Measurements from ENCODE around the gene CHIT1.

Gene CHIT1

GRCh38 chr1:203217139-203217655 lies 12.3 kb downstream of the CHIT1 start:
- H3K27me3 ChIP-seq (ENCODE audit: low read depth) = peaks cover 20% of the 10 kb centered on the region; the same call in 1 of the 2 replicates
- no peak overlapping the region for H3K4me3 ChIP-seq
- no peaks in the 10 kb centered on the region for H3K4me1 ChIP-seq
- in situ Hi-C loops (cut with MboI; ENCODE audit: low sequenced_read_pairs) = loop anchor here (5.0 kb wide), 2 partner anchors 100 to 180 kb away; no protein-coding TSS in a partner anchor
- no peak for DNase-seq (ENCODE audit: low spot score in 2 of 2)
- no peaks in the 10 kb centered on the region for H3K36me3 ChIP-seq (replicated peaks)
- no peaks in the 10 kb centered on the region for H3K9me3 ChIP-seq

- Histone ChIP-seq H3K36me3 (replicated peaks) (no peaks in the 10 kb centered on the region), H3K27me3 (ENCODE audit: low read depth) (peaks cover 20% of the 10 kb centered on the region; the same call in 1 of the 2 replicates), H3K9me3 (no peaks in the 10 kb centered on the region), H3K4me3 (no peak overlapping the region), H3K4me1 (no peaks in the 10 kb centered on the region)
- in situ Hi-C loops (cut with MboI; ENCODE audit: low sequenced_read_pairs) = loop anchor here (5.0 kb wide), 2 partner anchors 99 to 179 kb away; no protein-coding TSS in a partner anchor
- peak; percentile 60 to 76 for DNase-seq (ENCODE audit: low spot score in 2 of 2)
Observed at GRCh38 chr1:203216274-203217138, 13.0 kb downstream of the CHIT1 start.

- H3K27me3 ChIP-seq (ENCODE audit: low read depth) = peaks cover 20% of the 10 kb centered on the region; the same call in 1 of the 2 replicates
- no peaks in the 10 kb centered on the region for H3K9me3 ChIP-seq
- H3K36me3 ChIP-seq (replicated peaks) = no peaks in the 10 kb centered on the region
- DNase-seq (ENCODE audit: low spot score in 2 of 2) = no peak
- no peak overlapping the region for H3K4me3 ChIP-seq
- in situ Hi-C loops (cut with MboI; ENCODE audit: low sequenced_read_pairs) = loop anchor here (5.0 kb wide), 2 partner anchors 98 to 178 kb away; no protein-coding TSS in a partner anchor
- no peaks in the 10 kb centered on the region for H3K4me1 ChIP-seq
Observed at GRCh38 chr1:203215573-203215972, 13.9 kb downstream of the CHIT1 start.

GRCh38 chr1:203214871-203215270 lies 14.6 kb downstream of the CHIT1 start:
- DNase-seq (ENCODE audit: low spot score in 2 of 2) = no peak
- H3K36me3 ChIP-seq (replicated peaks) = no peaks in the 10 kb centered on the region
- in situ Hi-C loops (cut with MboI; ENCODE audit: low sequenced_read_pairs) = loop anchor here (5.0 kb wide), 2 partner anchors 98 to 178 kb away; no protein-coding TSS in a partner anchor
- no peaks in the 10 kb centered on the region for H3K9me3 ChIP-seq
- peaks cover 20% of the 10 kb centered on the region; the same call in 1 of the 2 replicates for H3K27me3 ChIP-seq (ENCODE audit: low read depth)
- no peaks in the 10 kb centered on the region for H3K4me1 ChIP-seq
- no peak overlapping the region for H3K4me3 ChIP-seq

GRCh38 chr1:203213126-203213525 lies 16.3 kb downstream of the CHIT1 start:
- in situ Hi-C loops (cut with MboI; ENCODE audit: low sequenced_read_pairs) = no loop called here

GRCh38 chr1:203211812-203212211 lies 17.7 kb downstream of the CHIT1 start:
- H3K4me1 ChIP-seq = no peaks in the 10 kb centered on the region
- H3K36me3 ChIP-seq (replicated peaks) = no peaks in the 10 kb centered on the region
- no peak overlapping the region for H3K4me3 ChIP-seq
- H3K9me3 ChIP-seq = no peaks in the 10 kb centered on the region
- H3K27me3 ChIP-seq (ENCODE audit: low read depth) = peaks cover 2% of the 10 kb centered on the region; the same call in 1 of the 2 replicates
- in situ Hi-C loops (cut with MboI; ENCODE audit: low sequenced_read_pairs) = no loop called here
- DNase-seq (ENCODE audit: low spot score in 2 of 2) = no peak

More at GRCh38 chr1:203213126-203213525, 16.3 kb downstream of the CHIT1 start:
- H3K36me3 ChIP-seq (replicated peaks) = no peaks in the 10 kb centered on the region
- H3K4me3 ChIP-seq = no peak overlapping the region
- no peak for DNase-seq (ENCODE audit: low spot score in 2 of 2)
- no peaks in the 10 kb centered on the region for H3K4me1 ChIP-seq
- no peaks in the 10 kb centered on the region for H3K9me3 ChIP-seq
- H3K27me3 ChIP-seq (ENCODE audit: low read depth) = peaks cover 16% of the 10 kb centered on the region; the same call in 1 of the 2 replicates

- no peaks in the 10 kb centered on the region for H3K27me3 ChIP-seq (ENCODE audit: low read depth)
- no peak overlapping the region for H3K4me3 ChIP-seq
- H3K9me3 ChIP-seq = no peaks in the 10 kb centered on the region
- no peak for DNase-seq (ENCODE audit: low spot score in 2 of 2)
- in situ Hi-C loops (cut with MboI; ENCODE audit: low sequenced_read_pairs) = no loop called here
- no peaks in the 10 kb centered on the region for H3K36me3 ChIP-seq (replicated peaks)
- H3K4me1 ChIP-seq = no peaks in the 10 kb centered on the region
Observed at GRCh38 chr1:203210988-203211387, 18.5 kb downstream of the CHIT1 start.

GRCh38 chr1:203210350-203210749 lies 19.1 kb downstream of the CHIT1 start:
- DNase-seq (ENCODE audit: low spot score in 2 of 2) = no peak
- no peaks in the 10 kb centered on the region for H3K4me1 ChIP-seq
- H3K9me3 ChIP-seq = no peaks in the 10 kb centered on the region
- no peaks in the 10 kb centered on the region for H3K27me3 ChIP-seq (ENCODE audit: low read depth)
- in situ Hi-C loops (cut with MboI; ENCODE audit: low sequenced_read_pairs) = no loop called here
- no peaks in the 10 kb centered on the region for H3K36me3 ChIP-seq (replicated peaks)
- H3K4me3 ChIP-seq = no peak overlapping the region

GRCh38 chr1:203208181-203208580 lies 21.3 kb downstream of the CHIT1 start:
- no peaks in the 10 kb centered on the region for H3K36me3 ChIP-seq (replicated peaks)
- H3K4me1 ChIP-seq = no peaks in the 10 kb centered on the region
- DNase-seq (ENCODE audit: low spot score in 2 of 2) = no peak
- in situ Hi-C loops (cut with MboI; ENCODE audit: low sequenced_read_pairs) = no loop called here
- H3K9me3 ChIP-seq = no peaks in the 10 kb centered on the region
- H3K27me3 ChIP-seq (ENCODE audit: low read depth) = no peaks in the 10 kb centered on the region
- H3K4me3 ChIP-seq = no peak overlapping the region

GRCh38 chr1:203207751-203208150 lies 21.7 kb downstream of the CHIT1 start:
- no peak for DNase-seq (ENCODE audit: low spot score in 2 of 2)
- Histone ChIP-seq H3K36me3 (replicated peaks) (no peaks in the 10 kb centered on the region), H3K4me3 (no peak overlapping the region), H3K9me3 (no peaks in the 10 kb centered on the region), H3K27me3 (ENCODE audit: low read depth) (no peaks in the 10 kb centered on the region), H3K4me1 (no peaks in the 10 kb centered on the region)
- in situ Hi-C loops (cut with MboI; ENCODE audit: low sequenced_read_pairs) = no loop called here

GRCh38 chr1:203206129-203206687 lies 23.3 kb downstream of the CHIT1 start:
- in situ Hi-C loops (cut with MboI; ENCODE audit: low sequenced_read_pairs) = no loop called here
- Histone ChIP-seq H3K9me3 (no peaks in the 10 kb centered on the region), H3K27me3 (ENCODE audit: low read depth) (no peaks in the 10 kb centered on the region), H3K4me3 (no peak overlapping the region), H3K4me1 (no peaks in the 10 kb centered on the region), H3K36me3 (replicated peaks) (no peaks in the 10 kb centered on the region)
- no peak for DNase-seq (ENCODE audit: low spot score in 2 of 2)

GRCh38 chr1:203204756-203205155 lies 24.7 kb downstream of the CHIT1 start:
- H3K4me1 ChIP-seq = no peaks in the 10 kb centered on the region

GRCh38 chr1:203202431-203203245 lies 26.8 kb downstream of the CHIT1 start:
- H3K4me1 ChIP-seq = no peaks in the 10 kb centered on the region
- in situ Hi-C loops (cut with MboI; ENCODE audit: low sequenced_read_pairs) = no loop called here
- no peak for DNase-seq (ENCODE audit: low spot score in 2 of 2)

More at GRCh38 chr1:203204756-203205155, 24.7 kb downstream of the CHIT1 start:
- Histone ChIP-seq H3K36me3 (replicated peaks) (no peaks in the 10 kb centered on the region), H3K4me3 (no peak overlapping the region), H3K9me3 (no peaks in the 10 kb centered on the region), H3K27me3 (ENCODE audit: low read depth) (no peaks in the 10 kb centered on the region)
- DNase-seq (ENCODE audit: low spot score in 2 of 2) = no peak
- in situ Hi-C loops (cut with MboI; ENCODE audit: low sequenced_read_pairs) = no loop called here

More at GRCh38 chr1:203202431-203203245, 26.8 kb downstream of the CHIT1 start:
- H3K36me3 ChIP-seq (replicated peaks) = no peaks in the 10 kb centered on the region
- H3K27me3 ChIP-seq (ENCODE audit: low read depth) = no peaks in the 10 kb centered on the region
- H3K4me3 ChIP-seq = no peak overlapping the region
- H3K9me3 ChIP-seq = no peaks in the 10 kb centered on the region
